Progenitor cell of endocrine pancreas (in vitro differentiated cells): ENCODE results near the gene TRPC4AP. TPM values are rescaled to one million over a fixed set of nuclear protein-coding genes. Genes with fewer than 3 reads are reported as not detected.

Experiments
- DNase-seq: peaks from one replicate; pipeline ENCODE4 v3.0.0; 2021; ENCODE audit warnings: low spot score; ENCODE audit not compliant: unreplicated experiment
- H3K27ac Mint-ChIP-seq: 2 replicates; pipeline ENCODE4 v1.8.0; 2021; ENCODE audit warnings: mild to moderate bottlenecking, moderate library complexity, mixed read lengths
- H3K27me3 Mint-ChIP-seq: 2 replicates; pipeline ENCODE4 v1.8.0; 2021; ENCODE audit warnings: mixed read lengths
- H3K36me3 Mint-ChIP-seq: 2 replicates; pipeline ENCODE4 v1.8.0; 2022; ENCODE audit warnings: mixed read lengths; ENCODE audit not compliant: insufficient read depth
- H3K4me1 Mint-ChIP-seq: 2 replicates; pipeline ENCODE4 v1.8.0; 2021; ENCODE audit warnings: low read depth, mixed read lengths
- H3K4me3 Mint-ChIP-seq: 2 replicates; pipeline ENCODE4 v1.8.0; 2021; ENCODE audit warnings: low read depth, mild to moderate bottlenecking, moderate library complexity, mixed read lengths
- H3K9me3 Mint-ChIP-seq: 2 replicates; pipeline ENCODE4 v1.8.0; 2021; ENCODE audit warnings: low read depth, mixed read lengths
- CTCF ChIP-seq: fragments of 200-600 bp; sonication (generic); IDR thresholded peaks from one replicate; pipeline ENCODE4 v1.5.0; 2021; ENCODE audit warnings: antibody characterized with exemption, mild to moderate bottlenecking; ENCODE audit not compliant: unreplicated experiment
- total RNA-seq: library from RNA; stranded (reverse); gene quantifications from 2 replicates; pipeline ENCODE4 v1.2.1, GENCODE V29; 2021

Gene TRPC4AP
- total RNA-seq, 1 donor from 2014 or later = 122 TPM

GRCh38 chr20:34977365-34978091 lies 115.1 kb downstream of the TRPC4AP start:
- Mint-ChIP-seq H3K9me3 (no peaks in the 10 kb centered on the region), H3K27ac (no peak overlapping the region), H3K4me1 (no peaks in the 10 kb centered on the region), H3K4me3 (no peak overlapping the region), H3K36me3 (no peaks in the 10 kb centered on the region), H3K27me3 (peaks cover 25% of the 10 kb centered on the region)
- no peak for TF ChIP-seq CTCF
- no peak for DNase-seq

DNA sequence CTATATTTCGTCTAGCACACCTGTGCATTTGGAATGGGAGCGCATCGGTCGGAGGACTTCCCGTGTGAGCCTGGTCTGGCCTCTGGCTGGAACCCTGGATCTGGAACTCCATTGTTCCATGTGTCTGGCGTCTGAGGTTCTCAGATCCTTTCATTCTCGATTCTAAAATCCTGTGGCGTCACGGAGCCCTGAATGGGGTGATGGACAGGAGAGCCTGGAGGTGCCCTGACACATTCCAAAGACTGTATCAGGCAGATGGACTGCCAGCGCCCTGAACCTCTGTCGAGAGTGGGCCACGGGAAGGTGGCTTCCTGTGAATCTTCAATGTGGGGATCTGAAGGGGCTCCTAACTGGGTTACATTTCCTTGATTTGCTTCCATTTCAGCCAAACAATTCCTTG lies 116.3 kb downstream of the TRPC4AP start:
- Mint-ChIP-seq H3K36me3 (no peaks in the 10 kb centered on the region), H3K27me3 (peaks cover 30% of the 10 kb centered on the region), H3K4me1 (no peaks in the 10 kb centered on the region), H3K4me3 (no peak overlapping the region), H3K9me3 (no peaks in the 10 kb centered on the region), H3K27ac (no peak overlapping the region)
- no peak for DNase-seq
- no peak for TF ChIP-seq CTCF

GRCh38 chr20:34974246-34974645 lies 118.4 kb downstream of the TRPC4AP start:
- Mint-ChIP-seq H3K4me3 (no peak overlapping the region), H3K27ac (no peak overlapping the region), H3K9me3 (no peaks in the 10 kb centered on the region), H3K36me3 (no peaks in the 10 kb centered on the region), H3K4me1 (no peaks in the 10 kb centered on the region), H3K27me3 (peaks cover 30% of the 10 kb centered on the region)
- no peak for DNase-seq
- TF ChIP-seq CTCF = no peak

DNA sequence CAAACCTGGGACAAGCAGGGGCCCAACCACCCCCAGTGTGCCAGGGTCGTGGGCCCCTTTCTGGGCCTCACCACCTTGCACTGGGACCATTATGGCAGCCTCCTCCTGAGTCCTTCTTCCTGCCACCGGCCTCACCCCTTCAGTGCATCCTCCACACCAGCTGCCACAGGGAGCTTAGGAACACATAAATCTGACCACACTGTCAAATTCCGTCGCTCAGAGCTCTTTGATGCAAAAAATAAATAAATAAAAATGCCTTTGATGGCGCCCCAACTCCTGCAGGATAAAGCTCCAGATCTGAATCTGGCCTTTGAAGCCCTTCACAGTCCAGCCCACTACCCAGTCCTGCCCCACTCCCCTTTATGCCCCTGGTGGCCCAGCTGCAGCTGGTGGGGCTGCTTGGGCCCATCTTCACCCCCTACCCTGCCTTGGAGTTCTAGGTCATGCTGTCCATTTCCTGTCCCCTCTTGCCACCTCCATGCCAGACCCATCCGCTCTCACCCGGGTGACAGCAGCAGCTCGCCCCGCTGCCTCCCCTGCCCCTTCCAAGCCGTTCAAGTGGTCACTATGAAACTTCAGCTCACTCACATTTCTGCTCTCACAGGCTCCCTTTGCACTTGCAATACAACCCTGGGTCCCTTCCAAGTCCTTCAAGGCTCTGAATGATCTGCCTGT lies 120.9 kb downstream of the TRPC4AP start:
- Mint-ChIP-seq H3K36me3 (no peaks in the 10 kb centered on the region), H3K4me3 (no peak overlapping the region), H3K4me1 (no peaks in the 10 kb centered on the region), H3K9me3 (no peaks in the 10 kb centered on the region), H3K27me3 (peaks cover 21% of the 10 kb centered on the region), H3K27ac (peak overlapping the region; percentile 1)
- no peak for DNase-seq
- no peak for TF ChIP-seq CTCF

- H3K4me1 Mint-ChIP-seq = no peaks in the 10 kb centered on the region
- H3K27me3 Mint-ChIP-seq = peaks cover 17% of the 10 kb centered on the region
- no peaks in the 10 kb centered on the region for H3K9me3 Mint-ChIP-seq
- TF ChIP-seq CTCF = no peak
- no peak overlapping the region for H3K4me3 Mint-ChIP-seq
- no peak for DNase-seq
- no peaks in the 10 kb centered on the region for H3K36me3 Mint-ChIP-seq
- H3K27ac Mint-ChIP-seq = no peak overlapping the region
Observed at GRCh38 chr20:34970846-34971560, 121.6 kb downstream of the TRPC4AP start.
